Neural progenitor cell (in vitro differentiated cells): Measurements from ENCODE around the gene CD101. TPM values are rescaled to one million over a fixed set of nuclear protein-coding genes. Genes with fewer than 3 reads are reported as not detected.

Experiments
- DNase-seq: peaks from one replicate; pipeline ENCODE4 v3.0.0-alpha.2; 2016; ENCODE audit warnings: low spot score
- H2AFZ ChIP-seq: fragments of 200-600 bp; sonication (generic); replicated peaks from 2 replicates; pipeline ENCODE4 v1.6.1; 2016; ENCODE audit warnings: antibody characterized with exemption
- H3F3A ChIP-seq: fragments of 200-600 bp; sonication (generic); 2 replicates; pipeline ENCODE4 v1.6.1; 2016; ENCODE audit warnings: antibody characterized with exemption, low read depth
- H3K27ac ChIP-seq: fragments of 200-600 bp; sonication (generic); 2 replicates; pipeline ENCODE4 v1.5.1; 2016; ENCODE audit warnings: mild to moderate bottlenecking
- H3K27me3 ChIP-seq: fragments of 200-600 bp; sonication (generic); 2 replicates; pipeline ENCODE4 v1.6.1; 2016; ENCODE audit warnings: mild to moderate bottlenecking, moderate library complexity
- H3K36me3 ChIP-seq: fragments of 200-600 bp; sonication (generic); 2 replicates; pipeline ENCODE4 v1.5.1; 2016
- H3K4me1 ChIP-seq: fragments of 200-600 bp; sonication (generic); 2 replicates; pipeline ENCODE4 v1.6.1; 2016; ENCODE audit warnings: mixed run types
- H3K4me2 ChIP-seq: fragments of 200-600 bp; sonication (generic); 2 replicates; pipeline ENCODE4 v1.6.1; 2016
- H3K4me3 ChIP-seq: fragments of 200-600 bp; sonication (generic); 2 replicates; pipeline ENCODE4 v1.5.1; 2016
- H3K79me2 ChIP-seq: fragments of 200-600 bp; sonication (generic); 2 replicates; pipeline ENCODE4 v1.6.1; 2016; ENCODE audit warnings: low read depth
- H3K9ac ChIP-seq: fragments of 200-600 bp; sonication (generic); 2 replicates; pipeline ENCODE4 v1.6.1; 2016
- H3K9me3 ChIP-seq: fragments of 200-600 bp; sonication (generic); 2 replicates; pipeline ENCODE4 v1.5.1; 2016; ENCODE audit warnings: low read depth
- H4K20me1 ChIP-seq: fragments of 200-600 bp; sonication (generic); 2 replicates; pipeline ENCODE4 v1.6.1; 2016; ENCODE audit warnings: low read depth
- H3K27ac Mint-ChIP-seq: 3 replicates; pipeline ENCODE4 v1.8.0; 2021; ENCODE audit warnings: mixed read lengths
- H3K27me3 Mint-ChIP-seq: 2 replicates; pipeline ENCODE4 v1.8.0; 2022; ENCODE audit warnings: low read depth, mild to moderate bottlenecking, inconsistent platforms, moderate library complexity, mixed read lengths; ENCODE audit not compliant: insufficient read depth
- H3K36me3 Mint-ChIP-seq: 3 replicates; pipeline ENCODE4 v1.8.0; 2021; ENCODE audit warnings: mixed read lengths
- H3K4me1 Mint-ChIP-seq: 3 replicates; pipeline ENCODE4 v1.8.0; 2021; ENCODE audit warnings: mixed read lengths
- H3K4me3 Mint-ChIP-seq: 3 replicates; pipeline ENCODE4 v1.8.0; 2021; ENCODE audit warnings: mild to moderate bottlenecking, moderate library complexity, mixed read lengths
- H3K9me3 Mint-ChIP-seq: 3 replicates; pipeline ENCODE4 v1.8.0; 2020; ENCODE audit warnings: mixed read lengths
- EZH2 ChIP-seq: fragments of 200-600 bp; sonication (generic); IDR thresholded peaks from 2 replicates; pipeline ENCODE4 v1.6.1; 2017; ENCODE audit warnings: antibody characterized with exemption, mild to moderate bottlenecking, moderate library complexity
- EZH2phosphoT487 ChIP-seq: fragments of 200-600 bp; sonication (generic); IDR thresholded peaks from 2 replicates; pipeline ENCODE4 v1.6.1; 2017; ENCODE audit warnings: antibody characterized with exemption
- total RNA-seq: library from RNA; depleted of rRNA; stranded (reverse); fragments of >200 nt; gene quantifications from 2 replicates; pipeline ENCODE4 v1.2.3, GENCODE V29; 2015; ENCODE audit warnings: low replicate concordance
- TF ChIP-seq, protein P1 (sequence below): fragments of 200-600 bp; sonication (generic); IDR thresholded peaks from 2 replicates; pipeline ENCODE4 v1.5.1; 2017; ENCODE audit warnings: antibody characterized with exemption, mild to moderate bottlenecking

Gene CD101
- total RNA-seq, 1 donor from 2014 or later, result 0.41 TPM

DNA sequence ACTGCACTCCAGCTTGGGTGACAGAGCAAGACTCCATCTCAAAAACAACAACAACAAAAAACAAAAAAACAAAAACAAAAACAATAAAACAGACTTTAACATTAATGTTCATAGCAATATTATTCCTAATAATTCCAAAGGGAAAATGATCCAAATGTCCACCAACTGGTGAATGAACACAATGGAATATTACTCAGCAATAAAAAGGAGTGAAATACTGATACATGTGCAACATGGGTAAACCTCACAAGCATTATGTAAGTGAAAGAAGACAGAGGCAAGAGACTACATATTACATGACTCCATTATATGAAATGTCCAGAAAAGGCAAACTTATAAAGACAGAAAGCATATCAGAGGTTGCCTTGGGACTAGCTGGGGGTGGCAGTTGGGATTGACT lies 52.5 kb downstream of the CD101 start:
- no peak overlapping the region for H3K27ac Mint-ChIP-seq
- no peak overlapping the region for H3K4me2 ChIP-seq
- H4K20me1 ChIP-seq, result no peaks in the 10 kb centered on the region
- no peaks in the 10 kb centered on the region for H3K27me3 ChIP-seq
- H3K79me2 ChIP-seq, result peaks cover 4% of the 10 kb centered on the region
- no peak for DNase-seq
- peaks cover 13% of the 10 kb centered on the region for H3K4me1 ChIP-seq
- no peaks in the 10 kb centered on the region for H3K9me3 Mint-ChIP-seq
- no peak overlapping the region for H3K4me3 Mint-ChIP-seq
- H3K27ac ChIP-seq, result no peak overlapping the region
- no peak for TF ChIP-seq EZH2
- TF ChIP-seq, protein P1, sequence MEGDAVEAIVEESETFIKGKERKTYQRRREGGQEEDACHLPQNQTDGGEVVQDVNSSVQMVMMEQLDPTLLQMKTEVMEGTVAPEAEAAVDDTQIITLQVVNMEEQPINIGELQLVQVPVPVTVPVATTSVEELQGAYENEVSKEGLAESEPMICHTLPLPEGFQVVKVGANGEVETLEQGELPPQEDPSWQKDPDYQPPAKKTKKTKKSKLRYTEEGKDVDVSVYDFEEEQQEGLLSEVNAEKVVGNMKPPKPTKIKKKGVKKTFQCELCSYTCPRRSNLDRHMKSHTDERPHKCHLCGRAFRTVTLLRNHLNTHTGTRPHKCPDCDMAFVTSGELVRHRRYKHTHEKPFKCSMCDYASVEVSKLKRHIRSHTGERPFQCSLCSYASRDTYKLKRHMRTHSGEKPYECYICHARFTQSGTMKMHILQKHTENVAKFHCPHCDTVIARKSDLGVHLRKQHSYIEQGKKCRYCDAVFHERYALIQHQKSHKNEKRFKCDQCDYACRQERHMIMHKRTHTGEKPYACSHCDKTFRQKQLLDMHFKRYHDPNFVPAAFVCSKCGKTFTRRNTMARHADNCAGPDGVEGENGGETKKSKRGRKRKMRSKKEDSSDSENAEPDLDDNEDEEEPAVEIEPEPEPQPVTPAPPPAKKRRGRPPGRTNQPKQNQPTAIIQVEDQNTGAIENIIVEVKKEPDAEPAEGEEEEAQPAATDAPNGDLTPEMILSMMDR, result no peak
- no peaks in the 10 kb centered on the region for H3K27me3 Mint-ChIP-seq
- H3K36me3 Mint-ChIP-seq, result no peaks in the 10 kb centered on the region
- H3K4me3 ChIP-seq, result no peak overlapping the region
- H3K4me1 Mint-ChIP-seq, result peaks cover 6% of the 10 kb centered on the region
- no peaks in the 10 kb centered on the region for H3K9me3 ChIP-seq
- H3K9ac ChIP-seq, result no peak overlapping the region
- H3K36me3 ChIP-seq, result no peaks in the 10 kb centered on the region
- H2AFZ ChIP-seq, result no peak overlapping the region
- H3F3A ChIP-seq, result peaks cover 12% of the 10 kb centered on the region

- H3K4me1 ChIP-seq, result peaks cover 5% of the 10 kb centered on the region
- no peaks in the 10 kb centered on the region for H3K9me3 Mint-ChIP-seq
- no peaks in the 10 kb centered on the region for H3K36me3 ChIP-seq
- H3K4me3 Mint-ChIP-seq, result no peak overlapping the region
- H3K27me3 Mint-ChIP-seq, result no peaks in the 10 kb centered on the region
- H4K20me1 ChIP-seq, result no peaks in the 10 kb centered on the region
- H3K27me3 ChIP-seq, result no peaks in the 10 kb centered on the region
- no peak for DNase-seq
- peaks cover 17% of the 10 kb centered on the region for H3K79me2 ChIP-seq
- H3K36me3 Mint-ChIP-seq, result no peaks in the 10 kb centered on the region
- TF ChIP-seq EZH2phosphoT487 (no peak), EZH2 (no peak)
- TF ChIP-seq, protein P1, result no peak
- no peak overlapping the region for H2AFZ ChIP-seq
- no peak overlapping the region for H3K27ac ChIP-seq
- peaks cover 19% of the 10 kb centered on the region for H3F3A ChIP-seq
- peak overlapping the region; percentile 4 for H3K27ac Mint-ChIP-seq
- H3K9me3 ChIP-seq, result no peaks in the 10 kb centered on the region
- H3K4me2 ChIP-seq, result peak overlapping the region; percentile 99
- H3K4me1 Mint-ChIP-seq, result peaks cover 15% of the 10 kb centered on the region
- H3K9ac ChIP-seq, result peak overlapping the region; percentile 34
- peak overlapping the region; percentile 61 for H3K4me3 ChIP-seq
Measured at GRCh38 chr1:117058810-117059209, 57.2 kb downstream of the CD101 start.

GRCh38 chr1:117059334-117059677 lies 57.7 kb downstream of the CD101 start:
- peak overlapping the region; percentile 76 for H3K27ac Mint-ChIP-seq
- no peak overlapping the region for H3K4me3 Mint-ChIP-seq
- H3K36me3 Mint-ChIP-seq, result no peaks in the 10 kb centered on the region
- no peaks in the 10 kb centered on the region for H3K9me3 Mint-ChIP-seq
- peaks cover 15% of the 10 kb centered on the region for H3K4me1 Mint-ChIP-seq
- Histone ChIP-seq H3K9ac (peak overlapping the region; percentile 34), H3K27me3 (no peaks in the 10 kb centered on the region), H3K36me3 (no peaks in the 10 kb centered on the region), H3K9me3 (no peaks in the 10 kb centered on the region), H3K4me3 (peak overlapping the region; percentile 61), H3K27ac (peak overlapping the region; percentile 65), H3K79me2 (peaks cover 17% of the 10 kb centered on the region), H2AFZ (peak overlapping the region; percentile 83), H4K20me1 (no peaks in the 10 kb centered on the region), H3K4me1 (peaks cover 5% of the 10 kb centered on the region), H3F3A (peaks cover 19% of the 10 kb centered on the region), H3K4me2 (peak overlapping the region; percentile 99)
- TF ChIP-seq, protein P1, result no peak
- TF ChIP-seq EZH2 (no peak), EZH2phosphoT487 (no peak)
- no peak for DNase-seq
- H3K27me3 Mint-ChIP-seq, result no peaks in the 10 kb centered on the region
